HPDE6-E6E7 (cell line): ENCODE results near the gene CD34.
"Not testable (repeated sequence)": the region's sequence is repeated elsewhere in the genome, so short reads cannot be mapped to it uniquely, and the experiment has no call there.

Experiments
- DNase-seq: peaks from one replicate; pipeline ENCODE4 v3.0.0; 2011; ENCODE audit warnings: missing footprints; ENCODE audit errors: extremely low spot score

CD34 gene

DNA sequence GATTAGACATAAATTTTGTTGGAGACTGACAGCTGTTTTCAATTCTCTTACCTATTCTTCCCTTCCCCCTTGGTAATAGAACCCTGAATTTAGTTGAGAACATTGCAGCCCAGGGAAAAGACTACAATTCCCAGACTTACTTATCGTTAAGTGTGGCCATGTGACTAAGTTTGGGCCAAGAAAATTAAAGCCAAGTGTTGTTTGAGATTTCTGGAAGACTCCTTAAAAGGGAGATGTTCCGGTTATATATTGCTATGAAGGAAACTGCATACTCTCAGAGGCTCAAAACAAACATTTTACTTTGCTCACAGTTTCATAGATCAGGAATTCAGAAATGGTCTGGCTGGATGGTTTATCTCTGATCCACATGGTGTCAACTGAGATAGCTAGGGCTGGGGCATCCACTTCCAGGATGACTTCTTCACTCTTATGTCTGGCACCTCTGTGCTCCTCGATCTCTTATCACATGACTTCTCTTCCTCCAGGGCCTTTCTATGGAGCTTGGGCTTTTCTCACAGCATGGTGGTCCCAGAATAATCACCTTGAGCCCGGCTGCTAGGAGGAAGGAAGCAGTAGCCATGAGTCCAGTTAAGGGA, 22.4 kb upstream of the CD34 start:
- no peak for DNase-seq

DNA sequence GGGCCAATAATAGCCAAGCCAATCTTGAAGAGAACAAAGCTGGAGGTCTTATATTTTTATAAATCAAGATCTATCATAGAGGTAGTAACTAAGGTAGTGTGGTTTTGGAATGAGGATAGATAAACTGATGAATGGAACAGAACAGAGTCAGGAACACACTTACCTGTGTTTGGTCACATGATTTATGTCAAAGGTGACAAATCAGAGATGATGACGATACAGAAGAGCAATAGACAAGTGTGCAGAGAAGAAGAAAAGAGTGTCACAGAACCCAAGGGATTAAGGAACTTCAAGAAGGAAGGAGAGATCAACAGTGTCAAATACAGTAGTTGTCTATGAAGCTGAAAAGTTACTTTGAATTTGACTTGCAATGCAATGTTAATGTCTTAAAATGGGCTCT, 16.1 kb upstream of the CD34 start:
- DNase-seq: no peak

DNA sequence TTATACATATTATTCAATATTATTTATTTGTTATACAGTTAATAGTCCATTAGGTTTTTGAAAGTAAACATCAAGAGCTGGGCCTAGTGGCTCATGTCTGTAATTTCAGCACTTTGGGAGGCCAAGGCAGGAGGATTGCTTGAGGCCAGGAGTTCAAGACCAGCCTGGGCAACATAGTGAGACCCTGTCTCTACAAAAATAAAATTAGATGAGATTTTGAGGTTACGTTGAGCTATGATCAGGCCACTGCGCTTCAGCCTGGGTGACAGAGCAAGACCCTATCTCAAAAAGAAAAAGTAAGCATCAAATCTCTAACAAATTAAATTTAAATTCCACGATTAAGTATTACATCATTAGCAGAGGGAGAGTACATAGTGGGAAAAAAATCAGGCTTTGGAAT, 15.0 kb upstream of the CD34 start:
- DNase-seq: not testable (repeated sequence)

DNA sequence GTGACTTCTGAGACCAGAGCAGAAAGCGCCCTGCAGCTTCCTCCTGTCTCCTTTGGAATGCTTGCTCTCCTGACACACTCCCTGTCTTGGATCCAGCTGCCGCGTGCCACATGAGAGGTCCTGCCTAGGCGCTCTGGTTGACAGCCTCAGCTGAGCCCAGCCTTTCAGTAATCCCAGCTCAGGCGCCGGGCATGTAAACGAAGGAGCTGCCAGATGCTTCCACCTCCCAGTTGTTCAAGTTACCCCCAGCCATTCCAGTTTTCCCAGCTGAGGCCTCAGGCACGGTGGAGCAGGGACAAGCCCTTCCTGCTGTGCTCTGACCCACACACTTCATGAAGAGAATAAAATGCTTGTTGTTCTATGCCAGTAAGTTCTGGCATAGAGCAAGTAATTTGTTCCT, 14.3 kb upstream of the CD34 start:
- no peak for DNase-seq

DNA sequence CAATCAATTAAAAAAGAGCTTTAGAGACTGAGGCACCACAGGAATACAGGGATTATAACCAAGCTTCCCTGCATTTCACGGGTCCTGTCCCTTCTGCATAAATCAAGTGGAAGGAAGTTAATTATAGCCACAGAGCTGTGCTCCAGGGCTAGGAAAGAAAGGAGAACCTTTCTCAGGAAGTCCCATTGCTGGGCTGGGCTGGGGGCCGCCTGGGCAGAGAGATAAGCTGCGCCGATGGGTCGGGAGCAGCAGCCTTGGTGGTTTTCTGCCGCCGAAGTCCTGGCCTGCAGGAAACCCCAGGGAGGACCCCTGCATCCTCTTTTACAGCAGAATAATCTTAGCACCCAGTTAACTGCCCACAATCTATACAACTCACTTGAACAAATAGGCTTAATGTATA, 12.6 kb upstream of the CD34 start:
- no peak for DNase-seq

DNA sequence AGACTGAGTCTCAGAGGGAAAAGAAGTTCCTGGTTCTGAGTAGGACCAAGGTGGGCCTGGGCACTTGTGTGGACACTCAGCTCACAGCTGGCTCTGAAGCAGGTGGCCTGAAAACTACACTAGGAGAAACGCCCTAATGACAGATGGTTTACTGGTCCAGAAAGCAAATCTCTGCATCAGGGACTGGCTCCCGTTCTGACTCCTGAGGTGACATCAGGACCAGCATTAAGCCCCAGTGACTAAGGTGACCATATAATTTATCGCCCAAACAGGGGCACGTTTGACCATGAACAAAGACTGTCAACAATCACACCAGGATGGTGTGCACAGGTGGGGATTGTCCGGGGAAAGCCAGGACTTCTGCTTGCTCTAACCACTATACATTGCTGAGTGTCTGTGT, 12.2 kb upstream of the CD34 start:
- DNase-seq: no peak

DNA sequence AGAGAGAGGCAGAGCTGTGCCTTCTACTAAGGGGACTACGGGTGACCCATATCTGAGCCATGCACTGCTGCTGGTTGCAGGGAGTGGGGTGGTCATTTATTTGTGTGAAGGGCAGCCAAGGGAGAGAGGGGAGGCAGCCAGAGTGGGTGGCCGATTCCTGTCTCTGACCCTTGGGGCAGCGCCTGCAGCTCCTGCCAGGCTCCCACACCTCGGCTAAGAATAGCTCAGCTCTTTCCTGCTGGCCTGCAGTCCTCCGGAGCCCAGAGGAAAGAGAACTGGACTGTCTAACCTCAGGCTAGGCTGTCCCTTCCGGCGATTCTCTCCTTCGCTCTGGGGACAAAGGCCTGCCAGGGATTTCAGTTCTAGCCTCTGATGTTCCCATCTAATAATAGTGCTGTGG, 11.6 kb upstream of the CD34 start:
- no peak for DNase-seq

DNA sequence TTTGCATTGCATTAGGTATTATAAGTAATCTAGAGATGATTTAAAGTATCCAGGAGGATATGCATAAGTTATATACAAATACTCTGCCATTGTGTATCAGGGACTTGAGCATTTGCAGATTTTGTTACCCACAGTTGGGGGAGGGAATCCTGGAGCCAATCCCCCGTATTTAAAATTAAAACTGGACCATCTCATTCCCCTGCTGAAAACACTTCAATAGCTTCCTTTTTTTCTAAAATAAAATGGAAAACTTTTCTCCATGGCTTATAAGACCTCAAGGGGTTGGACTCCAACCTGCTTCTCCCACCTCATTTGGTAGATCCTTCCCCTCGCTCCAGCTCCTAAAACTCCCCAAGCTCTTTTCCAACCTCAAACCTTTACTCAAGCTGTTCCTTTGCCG, 10.4 kb upstream of the CD34 start:
- DNase-seq: no peak

DNA sequence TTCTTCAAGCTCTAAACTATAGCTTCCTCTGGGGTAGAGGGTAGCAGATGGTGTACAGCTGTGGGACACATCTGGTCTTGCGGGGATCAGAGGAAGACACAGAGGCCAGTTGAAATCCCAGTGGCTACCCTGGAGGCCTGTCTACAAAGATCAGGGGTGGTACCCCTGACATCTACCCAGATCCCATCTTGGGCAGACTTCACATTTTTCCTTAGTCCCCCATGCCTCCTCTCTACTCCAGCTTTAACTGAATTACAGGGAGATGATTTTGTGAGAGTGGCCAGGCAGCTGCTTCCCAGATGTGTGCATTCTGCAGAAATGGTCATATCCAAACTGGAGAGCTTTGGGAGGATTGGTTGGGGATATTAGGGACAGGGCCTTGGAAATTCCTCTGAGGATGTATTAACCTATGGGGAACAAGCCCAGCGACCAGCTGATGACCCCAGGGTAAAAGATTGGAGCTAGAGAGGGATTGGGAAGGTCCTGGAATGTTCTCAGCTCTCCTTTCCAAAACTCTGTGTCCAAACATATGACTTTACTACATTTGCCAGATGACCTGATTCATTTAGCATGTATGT, 9.6 kb upstream of the CD34 start:
- DNase-seq: no peak

DNA sequence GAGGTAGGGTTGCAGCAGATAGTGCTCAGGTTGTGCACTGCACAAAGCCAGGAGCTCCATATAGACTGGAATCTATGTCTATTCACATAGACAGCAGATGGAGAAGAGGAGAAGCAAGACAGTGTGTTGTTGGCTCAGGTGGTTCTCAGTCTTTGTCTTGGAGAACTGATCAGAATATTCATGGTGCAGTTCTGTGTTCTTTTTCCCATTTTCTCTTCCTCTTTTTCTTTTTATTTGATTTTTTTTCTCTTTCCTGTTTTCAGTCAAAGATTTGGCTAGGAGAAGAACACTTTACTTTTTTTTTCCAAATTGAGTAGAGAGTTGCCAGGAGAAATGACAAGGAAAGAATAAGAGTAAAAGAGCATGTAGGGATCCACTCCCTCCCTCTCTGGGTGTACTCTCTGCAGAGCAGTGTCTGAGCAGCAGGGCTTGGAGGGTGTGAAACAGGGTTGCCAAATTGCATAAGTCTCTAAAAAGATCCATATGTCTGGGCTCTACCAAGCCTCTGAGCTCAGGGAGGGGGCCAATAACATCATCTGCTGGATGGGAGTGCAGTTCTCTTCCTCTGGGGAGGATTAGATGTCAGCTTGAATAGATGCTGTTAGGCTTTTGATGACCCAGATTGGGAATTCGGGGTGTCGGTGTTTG, 8.7 kb upstream of the CD34 start:
- no peak for DNase-seq

DNA sequence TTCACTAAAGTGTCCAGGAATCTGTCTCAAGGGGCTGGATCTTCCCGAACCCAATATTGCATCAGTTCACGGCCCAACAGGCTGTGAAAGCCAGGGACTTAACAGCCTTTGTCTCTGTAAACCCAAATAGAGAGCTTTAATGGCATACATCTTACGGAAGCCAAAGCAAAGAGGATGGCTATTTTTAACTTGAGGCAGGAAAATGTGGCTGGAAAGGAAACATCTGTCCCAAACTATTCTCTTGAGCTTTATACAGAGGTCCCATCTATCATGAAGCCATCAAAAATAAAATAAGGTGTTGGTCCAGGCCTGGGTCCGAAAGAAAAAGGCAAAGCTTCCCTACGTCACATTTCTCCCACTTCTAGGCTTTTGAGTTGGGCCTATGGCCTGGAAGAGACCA, 7.7 kb upstream of the CD34 start:
- DNase-seq: no peak

DNA sequence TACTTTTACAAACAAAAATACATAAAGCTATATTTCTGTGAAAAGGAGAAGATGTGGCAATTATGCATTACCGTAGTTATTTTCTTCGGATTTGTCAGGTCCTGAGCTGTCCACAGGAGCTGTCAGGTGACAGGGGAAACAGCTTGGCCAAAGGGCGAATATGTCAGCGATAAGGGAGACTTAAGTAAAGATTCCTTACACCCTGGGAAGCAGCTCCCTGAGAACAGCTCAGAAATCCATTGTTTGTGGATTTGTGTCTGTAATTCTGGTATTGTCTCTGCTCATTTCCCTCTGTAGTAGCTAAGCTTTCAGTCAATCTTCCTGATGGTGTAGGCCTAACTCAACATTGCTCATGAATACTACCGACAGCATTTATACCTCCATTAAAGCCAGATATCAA, 7.1 kb upstream of the CD34 start:
- DNase-seq: no peak

DNA sequence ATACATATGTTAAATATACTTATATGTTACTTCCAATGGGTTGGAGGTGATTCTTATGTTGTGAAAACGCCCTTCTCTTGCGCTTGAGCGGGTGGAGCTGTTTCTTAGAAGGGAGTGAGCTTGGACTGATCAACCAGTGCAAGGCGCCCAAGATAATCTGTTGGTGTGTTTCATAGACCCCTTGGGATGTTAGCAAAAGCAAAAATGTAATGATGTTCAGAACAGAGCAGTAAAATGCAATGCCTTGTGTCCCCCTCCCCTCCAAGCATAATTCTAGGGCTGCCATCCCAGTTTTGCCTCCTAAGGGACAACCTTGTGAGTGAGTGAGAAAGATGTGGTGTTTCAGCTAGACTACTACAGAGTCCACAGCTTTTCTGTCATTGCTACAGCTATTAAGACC, 6.2 kb upstream of the CD34 start:
- DNase-seq: no peak

DNA sequence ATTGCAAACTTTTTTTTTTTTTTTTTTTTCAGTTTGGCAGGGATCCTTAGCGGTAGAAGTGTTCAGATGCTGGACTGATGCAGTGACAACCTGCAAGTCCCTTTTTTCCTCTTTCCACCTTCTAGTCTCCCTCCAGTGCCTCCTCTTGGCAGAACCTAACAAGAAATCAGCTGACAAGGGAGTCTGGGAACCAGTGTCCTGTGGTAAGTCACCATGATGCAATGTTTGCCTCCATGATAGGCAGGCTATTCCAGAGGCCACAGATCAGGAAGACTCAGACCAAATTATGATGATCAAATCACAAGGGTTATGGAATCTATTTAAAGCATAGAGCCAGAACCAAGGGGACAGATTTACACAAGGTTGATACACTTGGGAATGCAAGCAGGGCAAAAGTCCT, 3.0 kb upstream of the CD34 start:
- no peak for DNase-seq

DNA sequence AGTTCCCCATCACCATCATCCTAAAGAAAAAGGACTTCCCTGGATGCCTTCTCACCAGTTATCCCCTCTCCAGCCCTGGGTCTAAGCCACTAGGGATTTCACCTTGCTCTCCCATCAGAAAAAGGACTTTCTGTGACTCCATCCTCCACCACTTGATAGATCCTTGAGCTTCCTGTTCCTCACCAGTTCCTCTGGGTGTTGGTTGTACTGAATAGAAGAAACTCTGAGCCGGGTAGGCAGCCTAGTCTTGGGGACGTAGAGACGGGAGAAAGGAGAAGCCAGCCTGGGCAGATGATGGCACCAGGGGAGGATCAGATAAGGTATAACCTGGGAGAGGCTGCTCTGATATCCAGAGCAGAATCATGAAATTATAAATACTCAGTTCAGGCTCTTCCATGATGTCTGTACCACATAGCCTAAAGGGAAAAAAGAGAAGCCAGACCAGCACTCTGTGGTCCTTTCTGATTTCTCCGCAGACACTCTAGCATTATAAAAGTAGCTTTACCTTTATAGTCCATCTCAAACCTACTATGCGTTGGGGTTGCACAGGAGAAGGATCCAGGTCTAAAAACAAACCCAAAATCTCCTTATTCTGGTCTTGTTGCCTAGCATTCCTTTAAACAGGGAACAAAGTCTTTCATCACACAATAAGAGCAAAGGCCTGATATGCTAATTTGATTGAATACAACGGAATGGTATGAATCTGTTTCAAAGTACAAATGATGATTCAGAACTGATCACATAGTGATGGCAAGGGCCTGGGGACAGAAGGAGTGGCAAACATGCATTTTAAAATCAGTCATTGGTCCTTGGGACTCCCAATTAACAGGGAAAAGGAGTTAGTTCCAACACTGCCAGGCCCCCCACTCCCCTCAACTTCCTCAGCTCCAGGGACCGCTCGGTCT, 1.2 kb upstream of the CD34 start:
- no peak for DNase-seq

DNA sequence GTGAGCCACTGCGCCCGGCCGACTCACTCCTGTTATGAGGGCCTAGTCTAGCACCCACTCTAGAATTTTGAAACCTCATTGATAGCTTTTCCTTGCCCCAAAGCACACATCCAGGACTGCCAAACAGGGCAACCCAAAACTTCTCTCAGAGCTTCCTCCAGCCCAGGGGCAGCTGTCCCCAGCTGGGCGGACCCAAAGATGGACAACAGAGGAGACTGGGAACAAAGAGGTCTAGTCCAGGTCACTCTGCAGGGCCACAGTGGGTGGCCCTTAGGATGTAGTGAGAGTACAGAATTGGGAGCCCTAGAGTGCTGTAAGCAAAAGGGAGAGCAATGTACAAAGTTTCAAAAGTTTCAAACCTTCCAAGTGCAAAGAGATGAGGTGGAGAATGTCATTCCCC, 1.2 kb downstream of the CD34 start:
- DNase-seq: no peak

DNA sequence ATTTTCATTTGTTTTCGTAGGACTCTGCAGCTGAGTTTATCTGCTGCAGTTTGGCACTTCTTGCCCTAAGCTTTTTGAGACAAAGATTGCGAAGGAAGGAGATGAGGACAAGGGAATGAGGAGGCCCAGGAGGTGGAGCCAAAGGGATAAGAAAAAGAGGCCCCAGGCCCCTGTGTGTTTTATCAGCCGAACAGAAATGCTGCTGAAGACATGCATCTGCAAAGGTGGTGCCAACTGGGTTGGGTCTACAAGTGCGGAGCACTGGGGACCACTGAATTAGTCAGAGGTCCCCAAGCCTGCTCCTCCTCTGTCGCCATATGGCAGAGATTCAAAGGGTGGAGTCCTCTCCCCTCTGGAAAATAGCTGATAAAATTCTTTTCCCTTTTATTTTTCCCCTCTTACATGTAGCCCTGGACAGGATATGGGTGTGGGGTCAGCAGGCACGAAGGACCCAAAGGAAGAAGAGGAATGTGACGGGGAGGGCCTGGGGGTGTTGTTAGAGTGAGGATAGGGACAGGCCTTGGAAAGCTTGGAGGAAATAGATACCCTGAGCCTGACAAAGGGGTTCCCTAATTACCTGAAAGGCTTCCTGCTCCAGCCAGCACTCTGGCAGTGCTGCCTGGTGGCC, 2.7 kb downstream of the CD34 start:
- no peak for DNase-seq

DNA sequence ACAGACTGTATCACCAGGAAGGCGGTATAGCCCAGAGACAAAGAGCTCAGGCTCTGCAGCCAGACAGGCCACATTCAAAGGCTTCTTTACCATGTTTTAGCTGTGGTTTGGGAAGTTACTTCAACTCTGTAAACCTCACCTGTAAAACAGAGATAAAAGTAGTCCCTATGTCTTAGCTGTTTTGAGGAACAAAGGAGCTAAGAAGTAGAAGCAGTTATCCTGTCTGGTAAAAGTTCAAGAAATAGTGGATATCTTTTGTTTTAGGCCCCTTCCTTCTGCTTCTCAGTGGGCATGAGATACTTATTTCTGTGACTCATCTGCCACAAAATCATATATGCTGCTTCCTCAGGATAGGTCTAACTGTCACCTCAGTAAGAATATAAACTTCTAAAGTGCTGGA, 6.5 kb downstream of the CD34 start:
- DNase-seq: no peak

DNA sequence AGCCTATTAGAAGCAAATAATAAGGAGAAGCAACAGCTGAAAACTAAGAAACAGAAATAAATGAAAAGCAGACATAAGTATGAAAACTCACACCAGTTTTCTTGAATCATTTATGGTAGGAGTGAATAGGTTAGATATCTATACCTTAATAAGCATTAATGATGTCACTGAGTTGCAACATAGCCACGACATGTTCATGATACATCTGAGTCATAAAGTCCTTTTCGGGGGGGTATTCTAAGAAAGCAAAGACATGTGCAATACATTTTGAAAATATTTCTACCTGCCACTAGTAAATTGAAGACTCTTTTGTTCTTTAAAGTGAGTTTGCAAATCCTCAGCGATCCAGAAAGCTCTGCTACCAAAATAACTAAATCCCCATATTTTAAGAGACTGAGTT, 7.2 kb downstream of the CD34 start:
- no peak for DNase-seq

DNA sequence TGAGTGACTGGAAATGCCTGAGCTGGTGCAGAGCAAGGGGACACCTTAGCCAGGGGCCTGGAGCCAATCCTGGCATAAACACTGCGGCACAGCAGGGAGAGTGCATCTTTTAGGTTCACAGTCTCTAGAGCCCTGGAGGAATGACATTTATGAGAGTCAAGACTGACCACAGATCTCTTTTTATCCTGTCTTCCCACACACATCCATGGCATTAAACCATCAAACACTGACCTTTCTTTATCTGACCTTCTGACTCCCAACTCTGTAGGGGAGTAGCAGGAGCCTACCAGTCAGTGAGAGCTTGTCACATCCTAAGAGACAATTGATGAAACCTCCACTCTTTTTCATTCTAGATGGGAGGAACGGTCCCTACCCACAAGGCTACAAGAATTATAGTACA, 7.9 kb downstream of the CD34 start:
- DNase-seq: no peak

DNA sequence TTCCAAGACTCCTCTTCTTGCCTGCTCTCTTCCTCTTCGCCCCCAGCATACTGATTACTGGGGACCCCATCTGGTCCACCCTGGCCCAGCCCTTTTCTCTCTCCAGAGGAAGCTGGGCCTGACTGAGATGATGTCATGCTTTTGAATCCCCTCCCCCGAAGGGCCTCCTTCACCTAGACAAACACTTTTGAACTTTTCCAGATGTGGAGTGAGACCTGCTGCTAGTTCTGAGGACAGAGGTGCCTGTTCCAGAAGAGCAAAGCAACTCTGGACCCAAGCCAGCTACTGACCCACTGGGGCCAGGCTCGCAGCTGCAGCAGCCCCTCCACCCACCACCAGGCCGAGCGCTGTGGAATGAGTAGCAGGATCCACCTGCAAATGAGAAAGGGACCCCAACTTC, 8.4 kb downstream of the CD34 start:
- no peak for DNase-seq

DNA sequence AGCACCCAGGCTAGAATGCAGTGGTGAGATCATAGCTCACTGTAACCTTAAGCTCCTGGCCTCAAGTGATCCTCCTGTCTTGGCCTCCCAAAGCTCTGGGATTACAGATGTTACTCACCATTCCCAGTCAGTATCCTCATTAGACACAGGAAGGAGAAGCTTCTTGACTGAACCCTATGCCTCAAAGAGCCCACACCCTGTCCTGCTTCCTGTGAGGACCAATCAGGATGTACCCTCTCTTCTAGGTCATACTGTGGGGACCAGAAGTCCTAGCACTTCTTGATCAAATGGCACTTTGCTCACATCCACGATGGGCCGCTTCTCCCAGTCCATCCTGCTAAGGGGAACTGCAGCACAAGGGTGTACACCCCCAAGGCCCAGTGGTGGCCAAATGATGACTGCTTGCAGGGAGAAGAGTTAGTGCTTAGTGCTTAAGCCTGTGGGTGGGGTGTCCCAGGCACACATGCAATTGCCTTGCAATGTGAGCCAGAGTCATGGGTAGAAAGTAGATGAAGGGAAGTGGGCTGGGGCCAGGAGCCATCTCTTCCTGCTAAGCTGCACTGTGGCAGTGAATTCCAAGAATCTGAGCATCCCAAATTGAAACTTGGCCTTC, 9.8 kb downstream of the CD34 start:
- no peak for DNase-seq
